Mucosa of descending colon (tissue), 3 donors: Measurements from ENCODE around the gene TTYH3. TPM values are rescaled to one million over a fixed set of nuclear protein-coding genes. Genes with fewer than 3 reads are reported as not detected.
A peak's percentile ranks its signal among the peaks of the same experiment; 100 is the strongest.

Experiments
- ATAC-seq: fragments of 200-7000 bp; cut with Tn5 transposase; one replicate; pipeline ENCODE4 v1.9.1; 2020; ENCODE audit warnings: mild to moderate bottlenecking, moderate library complexity
- DNase-seq, 3 donors: peaks; one replicate each; pipeline ENCODE4 v3.0.0-alpha.2; 2020
- H3K36me3 ChIP-seq: fragments of 200-600 bp; one replicate; pipeline ENCODE4 v1.8.0; 2021; ENCODE audit warnings: low read depth, mild to moderate bottlenecking
- H3K4me1 ChIP-seq: fragments of 200-600 bp; one replicate; pipeline ENCODE4 v1.8.0; 2021; ENCODE audit warnings: low read depth, mild to moderate bottlenecking
- H3K4me3 ChIP-seq: fragments of 200-600 bp; one replicate; pipeline ENCODE4 v1.8.0; 2021; ENCODE audit warnings: mild to moderate bottlenecking
- H3K9me3 ChIP-seq: fragments of 200-600 bp; one replicate; pipeline ENCODE4 v1.8.0; 2021; ENCODE audit warnings: mild to moderate bottlenecking
- CTCF ChIP-seq: fragments of 200-600 bp; IDR thresholded peaks from one replicate; pipeline ENCODE4 v1.8.0; 2022; ENCODE audit warnings: antibody characterized with exemption, mild to moderate bottlenecking
- intact Hi-C, 2 donors: fragments of 100-400 bp; cut with DNase I in 1 of 2; cut with micrococcal nuclease in 1 of 2; formaldehyde crosslinking; loops; one replicate each; pipeline versions ENCODE4 v1.11.0 to v1.11.1; 2022; cut with DNase I, micrococcal nuclease
- total RNA-seq, 3 donors: library from RNA; stranded (reverse); fragmentation: NEBNext Ultra II Directional in 2 of 3; extraction: Animal tissue kit (Norgen Biotek cat#: 25700) in 2 of 3; gene quantifications; one replicate each; pipeline versions ENCODE4 v1.2.1 to v1.2.4, GENCODE V29; 2021 to 2023
- donor health status: DM: no; HTN: no; CAD: no; lungs with moderate emphysema.
- donor health status: DM: no; HTN: no; CAD: no.
- donor health status: DM: no; HTN: yes; CAD: no.

The TTYH3 gene
- total RNA-seq, 3 donors from 2014 or later, result 23.4 to 63.7 (median 32.1) TPM

- H3K4me3 ChIP-seq, result no peak overlapping the region
- ATAC-seq (no peak), DNase-seq (no peak)
- no peak for TF ChIP-seq CTCF
- intact Hi-C loops, result no loop called here
- H3K4me1 ChIP-seq, result no peaks in the 10 kb centered on the region
- H3K9me3 ChIP-seq, result no peaks in the 10 kb centered on the region
- no peaks in the 10 kb centered on the region for H3K36me3 ChIP-seq
These were observed 69.6 kb downstream of the TTYH3 start for GRCh38 chr7:2701424-2701823.

GRCh38 chr7:2701832-2702593 lies 70.2 kb downstream of the TTYH3 start:
- no peaks in the 10 kb centered on the region for H3K4me1 ChIP-seq
- ATAC-seq (peak; percentile 14), DNase-seq (no peak)
- intact Hi-C loops, result no loop called here
- H3K36me3 ChIP-seq, result no peaks in the 10 kb centered on the region
- no peaks in the 10 kb centered on the region for H3K9me3 ChIP-seq
- no peak overlapping the region for H3K4me3 ChIP-seq
- TF ChIP-seq CTCF, result no peak

- ATAC-seq (no peak), DNase-seq (no peak)
- no peaks in the 10 kb centered on the region for H3K36me3 ChIP-seq
- H3K4me3 ChIP-seq, result no peak overlapping the region
- intact Hi-C loops, result no loop called here
- TF ChIP-seq CTCF, result no peak
- H3K4me1 ChIP-seq, result no peaks in the 10 kb centered on the region
- no peaks in the 10 kb centered on the region for H3K9me3 ChIP-seq
These were observed 70.8 kb downstream of the TTYH3 start for GRCh38 chr7:2702594-2702957.

- intact Hi-C loops, result no loop called here
- no peak overlapping the region for H3K4me3 ChIP-seq
- H3K4me1 ChIP-seq, result peaks cover 2% of the 10 kb centered on the region
- no peaks in the 10 kb centered on the region for H3K36me3 ChIP-seq
- TF ChIP-seq CTCF, result no peak
- ATAC-seq (no peak), DNase-seq (no peak)
- H3K9me3 ChIP-seq, result no peaks in the 10 kb centered on the region
These were observed 73.7 kb downstream of the TTYH3 start for GRCh38 chr7:2705371-2706096.

GRCh38 chr7:2706685-2707126 lies 74.9 kb downstream of the TTYH3 start:
- H3K9me3 ChIP-seq, result no peaks in the 10 kb centered on the region
- no peak overlapping the region for H3K4me3 ChIP-seq
- no peak for TF ChIP-seq CTCF
- peaks cover 2% of the 10 kb centered on the region for H3K4me1 ChIP-seq
- DNase-seq (no peak), ATAC-seq (no peak)
- H3K36me3 ChIP-seq, result no peaks in the 10 kb centered on the region
- intact Hi-C loops, result no loop called here
